DMS153 (cell line): ENCODE data around the gene PTPRD.
"Not testable (repeated sequence)": the region's sequence is repeated elsewhere in the genome, so short reads cannot be mapped to it uniquely, and the experiment has no call there.

ENCODE experiments used
- DNase-seq: peaks from one replicate; lab custom pipeline; 2025; lab: John Stamatoyannopoulos, UW

Gene PTPRD

DNA sequence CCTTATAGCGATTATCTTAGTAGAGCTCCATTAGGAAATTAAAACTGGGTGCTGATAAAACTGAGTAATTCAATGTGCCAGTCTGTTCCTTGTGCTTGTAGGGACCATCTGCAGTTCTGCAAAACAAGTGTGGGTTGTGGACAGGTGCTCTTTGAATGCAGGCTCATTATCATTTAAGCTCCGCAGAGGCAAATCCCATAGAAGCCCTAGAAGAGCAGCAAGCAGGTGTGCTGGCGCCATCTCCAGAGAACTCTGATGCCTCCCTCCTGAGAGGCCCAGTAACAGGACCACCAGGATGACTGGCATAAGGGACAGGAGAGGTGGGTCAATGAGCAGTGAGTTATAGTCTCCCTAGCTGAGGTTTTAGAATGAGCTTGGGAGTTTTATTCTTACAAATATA is 1470.8 kb downstream of the PTPRD start:
- peak; percentile 71 for DNase-seq

DNA sequence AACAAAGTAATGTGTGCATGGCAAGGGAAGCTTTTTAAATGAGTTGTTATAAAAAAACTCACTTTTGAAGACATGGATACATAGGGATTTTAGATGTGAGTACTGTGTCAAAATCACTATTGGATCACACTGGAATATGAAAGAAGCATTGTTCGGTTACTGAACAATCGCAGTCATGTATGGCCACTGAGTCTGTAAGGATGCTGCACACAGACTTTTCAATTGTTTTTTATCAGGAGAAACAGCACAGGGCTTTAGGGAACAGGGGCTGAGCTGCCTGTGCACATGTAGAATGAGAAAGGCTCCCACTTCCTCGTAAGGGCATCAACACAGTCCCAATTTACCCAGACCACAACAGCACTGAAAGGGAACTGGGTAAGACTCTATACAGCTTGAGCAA is 1479.3 kb downstream of the PTPRD start:
- DNase-seq, result no peak

DNA sequence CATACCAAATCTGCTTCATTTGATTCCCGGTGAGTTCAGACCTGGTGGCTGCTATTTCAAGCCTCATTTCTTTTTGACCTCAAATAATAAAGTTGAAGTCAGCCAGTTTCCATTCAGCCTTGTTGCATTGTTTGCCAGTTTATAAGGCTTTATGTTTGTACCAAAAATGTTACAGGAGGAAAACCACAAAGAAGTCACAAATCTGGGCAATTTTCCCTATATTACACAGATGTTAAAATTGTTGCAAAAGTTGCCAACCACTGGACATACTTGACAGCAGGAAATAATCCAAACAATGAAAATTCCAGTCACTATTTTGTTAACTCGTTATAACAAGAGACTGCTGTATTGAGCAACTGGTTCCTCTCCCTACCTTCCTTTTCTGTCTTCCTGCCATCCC is 1488.2 kb downstream of the PTPRD start:
- DNase-seq, result no peak

DNA sequence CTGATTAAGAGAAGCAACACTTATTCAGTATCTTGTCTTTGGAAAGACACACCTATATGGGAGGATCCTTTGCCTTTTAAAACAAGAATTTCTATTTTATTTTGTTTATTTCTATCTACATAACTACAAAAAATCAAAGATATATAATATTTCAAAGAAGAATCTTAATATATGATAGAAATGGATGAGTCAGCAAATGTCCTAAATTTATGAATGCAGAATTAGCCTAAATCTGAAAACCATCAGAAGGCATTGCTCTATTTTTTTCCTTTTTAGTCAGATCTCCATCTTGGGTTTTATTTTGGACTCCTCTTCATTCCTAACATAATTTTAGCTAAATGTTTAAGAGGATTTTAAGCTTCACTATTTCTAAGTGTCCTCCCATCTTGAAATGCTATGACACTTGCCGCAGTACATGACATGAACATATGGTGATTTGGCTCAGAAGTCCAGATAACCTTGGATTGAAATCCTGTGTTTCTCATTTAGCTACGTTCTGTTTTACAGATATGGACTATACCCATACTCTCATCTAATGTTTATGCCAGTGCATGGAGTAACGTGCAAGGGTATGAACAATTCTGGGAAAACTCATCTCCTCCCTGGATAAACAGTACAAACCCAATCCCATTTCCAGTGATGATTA is 1490.4 kb downstream of the PTPRD start:
- no peak for DNase-seq

DNA sequence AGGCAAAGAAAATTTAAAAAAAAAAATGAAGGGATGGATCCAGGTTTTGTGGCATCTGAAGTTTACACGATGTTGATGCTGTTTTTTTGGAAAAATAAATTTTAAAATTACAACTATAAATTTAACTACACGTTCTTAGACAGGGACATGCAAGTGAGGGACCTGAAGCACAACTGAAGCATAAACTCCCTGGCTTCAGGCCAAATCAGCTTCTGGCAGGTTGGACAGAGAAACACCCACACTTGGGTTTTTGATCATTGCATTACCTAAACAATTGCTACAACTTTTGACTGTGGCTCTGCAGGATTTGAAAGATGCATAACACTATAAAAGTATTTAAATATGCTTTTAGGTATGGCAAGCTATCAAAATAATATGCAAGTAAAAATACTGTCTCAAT is 1494.9 kb downstream of the PTPRD start:
- DNase-seq, result peak; percentile 18

DNA sequence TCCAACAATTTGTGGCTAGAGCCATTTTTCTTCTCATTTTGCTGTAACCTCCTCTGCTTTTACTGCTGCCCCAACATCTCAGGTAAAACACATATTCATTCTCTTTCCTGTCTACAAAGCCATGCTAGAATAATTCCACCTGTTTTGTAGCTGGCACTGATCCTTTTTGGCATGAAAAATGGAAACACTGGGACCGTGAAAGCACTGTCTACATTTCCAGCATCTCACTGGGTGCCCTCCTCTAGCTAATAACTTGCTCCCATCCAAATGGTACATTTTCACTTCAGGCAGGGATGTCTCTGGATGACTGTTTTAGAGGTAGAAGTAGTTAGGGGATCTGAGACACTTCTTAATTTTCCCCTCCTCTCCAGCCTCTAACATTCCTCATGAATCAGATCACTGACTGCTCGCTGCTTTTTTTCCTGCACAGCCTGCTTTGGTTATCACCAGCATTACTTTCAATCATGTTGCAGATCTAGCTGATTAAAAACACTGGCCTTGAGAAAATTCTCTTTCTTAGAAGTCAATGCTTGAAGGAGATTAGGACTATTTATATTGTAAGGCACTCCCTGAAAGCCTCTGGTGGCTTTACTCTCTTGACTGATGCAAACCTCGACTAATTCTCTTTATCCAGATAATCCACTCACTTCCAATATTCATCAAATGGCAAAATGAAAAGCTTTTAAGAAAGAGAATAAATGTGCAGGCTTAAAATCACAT is 1500.6 kb downstream of the PTPRD start:
- no peak for DNase-seq

DNA sequence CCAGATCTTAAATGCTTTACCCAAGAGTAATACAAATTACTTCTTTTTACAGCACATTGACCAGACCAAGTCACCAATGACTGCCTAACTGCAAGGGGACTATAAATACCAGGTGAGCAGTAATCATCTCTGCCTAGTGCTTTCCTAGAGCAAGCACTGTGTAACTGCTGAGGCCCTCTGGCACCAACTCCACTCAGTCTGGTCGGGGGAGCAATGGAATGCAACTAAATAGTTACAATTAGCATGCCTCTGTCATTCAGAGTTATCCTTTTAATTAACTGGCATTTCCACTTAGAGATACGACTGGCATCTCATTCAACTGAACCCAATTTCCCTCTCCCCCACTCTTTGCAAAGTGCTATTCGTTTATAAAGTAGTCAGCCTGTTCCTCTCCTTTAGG is 1504.2 kb downstream of the PTPRD start:
- no peak for DNase-seq

DNA sequence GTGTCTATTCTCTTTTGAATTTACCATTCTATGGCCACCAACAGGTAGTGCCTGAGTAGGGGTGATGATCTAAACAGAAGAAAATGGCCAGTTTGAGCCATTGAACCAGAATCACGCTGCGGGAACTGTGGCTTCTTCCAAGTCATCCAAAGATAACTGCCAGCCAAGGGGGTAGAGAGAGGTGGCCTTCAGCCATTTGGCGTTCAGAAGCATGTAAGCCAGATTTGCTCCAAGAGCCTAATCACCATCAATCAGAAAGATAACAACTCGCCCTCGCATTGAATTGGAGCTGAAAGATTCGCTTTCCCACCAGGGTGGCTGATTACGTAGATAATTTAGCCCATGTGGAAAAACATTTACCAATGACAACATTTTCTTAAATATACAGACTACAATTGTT is 1510.5 kb downstream of the PTPRD start:
- no peak for DNase-seq

DNA sequence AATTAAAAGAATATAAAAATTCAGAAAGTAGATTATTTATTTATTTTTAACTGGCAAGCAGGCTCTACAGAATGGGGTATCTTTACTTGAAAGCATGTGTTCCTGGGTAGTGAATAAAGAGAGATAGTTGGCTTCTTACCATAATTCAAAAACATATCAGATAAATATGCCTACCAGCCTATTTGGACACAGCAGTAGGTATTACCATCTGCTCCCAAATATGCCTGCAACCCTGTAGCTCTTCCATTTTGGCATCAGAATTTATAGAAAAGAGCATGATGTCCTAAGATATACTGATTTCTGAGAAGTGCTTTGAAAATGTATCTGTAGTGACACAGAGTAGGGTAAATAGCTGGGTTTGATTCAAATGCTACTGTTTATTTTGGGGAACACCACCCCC is 1512.7 kb downstream of the PTPRD start:
- no peak for DNase-seq

DNA sequence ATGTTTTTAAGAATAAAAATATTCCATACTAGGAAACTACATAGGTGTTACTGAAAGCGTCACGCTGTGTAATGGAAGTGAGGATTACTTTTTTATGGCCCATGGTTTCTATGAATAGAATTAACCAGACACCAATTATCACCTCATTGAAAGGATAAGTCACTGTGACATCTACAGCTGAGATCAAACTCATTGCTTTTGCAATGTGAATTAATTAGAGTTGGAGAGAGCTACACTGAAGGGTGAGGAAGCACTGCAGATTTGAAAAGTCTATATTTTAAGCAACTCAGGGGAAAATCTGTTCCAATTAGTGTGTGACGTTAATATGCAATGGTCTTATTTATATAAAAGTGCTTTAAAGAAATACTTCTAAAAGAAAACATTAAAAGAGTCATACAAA is 1513.2 kb downstream of the PTPRD start:
- no peak for DNase-seq

DNA sequence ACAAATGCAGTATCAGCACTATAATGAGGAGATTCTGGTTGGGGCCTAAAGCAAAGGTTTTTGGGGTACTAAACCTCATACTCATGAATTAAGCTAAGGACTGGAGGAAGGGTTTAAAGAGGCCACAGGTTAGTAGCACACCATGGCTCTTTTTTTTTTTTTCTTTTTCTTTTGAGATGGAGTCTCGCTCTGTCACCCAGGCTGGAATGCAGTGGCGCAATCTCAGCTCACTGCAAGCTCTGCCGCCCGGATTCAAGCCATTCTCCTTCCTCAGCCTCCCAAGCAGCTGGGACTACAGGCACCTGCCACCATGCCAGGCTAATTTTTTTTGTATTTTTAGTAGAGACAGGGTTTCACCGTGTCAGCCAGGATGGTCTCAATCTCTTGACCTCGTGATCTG is 1515.5 kb downstream of the PTPRD start:
- DNase-seq, result not testable (repeated sequence)

DNA sequence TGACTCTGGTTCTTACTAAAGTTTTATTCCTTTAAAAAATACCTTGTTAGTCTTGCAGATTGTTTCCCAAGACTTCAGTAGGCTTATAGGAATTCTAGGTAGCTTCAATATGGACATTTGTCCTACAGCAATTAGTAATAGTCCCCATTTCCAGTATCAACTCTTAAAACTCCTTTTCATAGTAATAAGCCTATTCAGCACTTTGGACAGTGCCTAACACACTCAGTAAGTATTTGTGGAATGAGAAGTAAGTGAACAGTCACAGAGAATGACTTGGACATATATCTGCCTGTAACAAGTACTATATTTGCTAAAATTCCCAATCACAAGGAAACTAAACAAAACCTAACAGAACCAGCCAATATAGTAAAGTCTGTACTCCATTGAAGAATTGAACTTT is 1521.4 kb downstream of the PTPRD start:
- no peak for DNase-seq

DNA sequence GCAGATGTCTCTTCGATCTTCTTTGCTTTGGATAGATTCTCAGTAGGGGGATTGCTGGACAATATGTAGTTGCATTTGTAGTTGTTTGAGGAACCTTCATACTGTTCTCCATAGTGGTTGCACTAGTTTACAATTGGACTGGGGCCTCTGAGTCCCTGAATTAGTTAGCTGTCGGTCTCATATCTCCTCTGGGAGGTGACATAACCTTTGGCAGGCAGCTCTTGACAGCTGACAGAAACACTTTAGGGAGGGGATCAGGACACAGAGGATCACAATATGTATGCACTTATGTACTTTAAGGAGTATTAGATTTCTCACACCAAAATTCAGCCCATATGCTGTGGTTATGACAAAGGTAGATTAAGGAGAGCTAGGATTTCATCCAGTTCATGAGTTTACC is 1533.3 kb downstream of the PTPRD start:
- DNase-seq, result no peak

DNA sequence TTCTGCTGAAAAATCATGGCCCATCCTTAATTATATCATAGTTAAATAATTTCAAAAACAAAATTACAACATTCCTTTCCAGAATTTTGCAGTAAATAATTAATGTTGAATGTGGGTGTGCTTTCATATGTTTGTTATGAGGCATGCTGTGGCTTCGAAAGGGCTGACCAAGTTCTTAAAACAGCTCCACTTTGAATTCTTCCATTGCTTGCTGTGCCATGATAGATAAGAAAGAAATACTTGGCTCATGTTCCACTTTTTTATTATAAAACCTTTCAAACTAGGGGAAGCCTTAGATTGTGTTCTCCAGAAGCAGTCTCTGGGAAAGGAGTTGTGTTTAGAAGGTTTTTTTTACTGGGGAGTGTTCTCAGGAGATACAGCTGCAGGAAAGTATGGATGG is 1534.5 kb downstream of the PTPRD start:
- DNase-seq, result no peak

DNA sequence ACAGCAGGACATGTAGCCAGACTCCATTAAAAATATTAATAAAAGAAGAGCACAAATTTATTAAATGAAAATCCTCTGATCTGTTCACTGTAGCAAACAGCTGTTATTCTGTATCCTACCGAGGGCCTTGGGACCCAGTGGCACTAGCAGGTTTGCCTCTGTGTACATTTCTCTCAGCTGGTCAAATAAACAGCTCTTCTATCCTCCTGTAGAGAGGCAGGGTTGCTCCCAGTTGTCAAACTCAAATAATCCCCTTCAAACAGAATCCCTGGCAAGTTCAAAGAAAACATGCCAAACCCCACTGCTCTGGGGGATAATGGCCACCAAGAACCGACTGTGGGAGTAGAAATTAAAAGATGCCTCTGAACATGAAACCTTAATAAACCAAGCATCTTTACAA is 1551.2 kb downstream of the PTPRD start:
- DNase-seq, result peak; percentile 84

DNA sequence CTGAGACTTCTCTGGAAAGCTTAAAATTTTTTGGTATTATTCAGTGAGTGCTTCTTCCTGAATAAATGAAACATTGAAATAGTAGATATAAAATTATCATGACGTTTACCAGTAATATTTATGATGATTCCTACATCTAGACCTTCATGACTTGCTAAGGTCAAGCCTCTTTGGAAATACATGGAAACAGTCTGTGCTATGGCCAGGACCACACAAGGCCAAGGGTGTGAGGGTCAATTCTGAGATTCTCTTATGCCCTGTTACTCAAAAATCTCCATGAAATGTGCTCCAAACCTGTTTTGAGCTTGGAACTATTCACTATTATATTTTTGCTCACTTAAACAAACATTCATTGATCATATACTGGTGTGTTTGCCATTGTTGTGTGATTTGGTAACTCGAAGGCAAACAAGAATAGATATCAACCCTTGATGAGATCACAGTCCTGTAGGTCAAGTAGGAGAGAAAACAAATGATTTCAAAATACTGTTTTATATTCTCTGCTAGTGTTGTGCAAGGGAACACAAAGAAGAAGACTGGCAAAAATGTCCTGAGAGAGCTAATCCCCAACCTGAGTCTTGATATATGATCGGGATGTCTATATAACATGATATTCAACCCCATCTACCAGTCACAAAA is 1558.3 kb downstream of the PTPRD start:
- peak; percentile 60 for DNase-seq

DNA sequence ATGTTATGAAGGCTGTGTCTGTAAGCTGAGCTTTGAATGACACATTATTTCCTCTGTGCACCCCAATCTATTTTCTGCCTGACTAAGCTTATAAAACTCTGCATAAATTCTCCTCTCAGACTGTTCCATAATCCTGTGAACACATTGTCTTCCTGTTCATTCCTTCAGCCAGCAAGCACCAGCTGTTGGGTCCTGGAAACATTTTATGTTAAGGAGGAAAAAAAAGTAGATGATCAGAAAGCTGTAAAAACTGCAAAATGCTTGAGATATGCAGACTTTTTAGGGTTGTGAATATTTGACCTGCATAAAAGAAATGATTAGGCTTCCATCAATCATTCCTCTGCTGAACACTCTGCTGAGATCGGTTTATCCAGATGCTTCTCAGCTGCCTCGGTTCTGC is 1567.2 kb downstream of the PTPRD start:
- DNase-seq, result no peak

DNA sequence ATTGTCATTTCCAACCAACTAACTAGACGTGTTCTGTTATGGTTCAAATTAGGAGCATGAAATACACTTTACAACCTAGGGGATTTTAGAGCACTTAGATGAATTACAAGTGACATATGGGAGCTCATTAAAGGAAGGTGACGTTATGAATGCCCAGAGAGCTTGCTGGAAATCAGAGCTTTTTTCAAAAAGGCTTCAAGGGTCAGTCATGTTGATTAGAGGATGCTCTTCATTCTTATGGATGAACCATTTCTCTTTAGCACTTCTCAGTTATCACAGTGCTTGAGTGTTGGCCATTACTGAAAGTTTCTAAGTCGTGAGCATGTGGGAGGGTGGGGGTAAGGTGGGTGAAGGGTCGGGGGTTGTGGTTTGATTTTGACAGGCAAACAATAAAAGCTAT is 1567.7 kb downstream of the PTPRD start:
- DNase-seq, result no peak

DNA sequence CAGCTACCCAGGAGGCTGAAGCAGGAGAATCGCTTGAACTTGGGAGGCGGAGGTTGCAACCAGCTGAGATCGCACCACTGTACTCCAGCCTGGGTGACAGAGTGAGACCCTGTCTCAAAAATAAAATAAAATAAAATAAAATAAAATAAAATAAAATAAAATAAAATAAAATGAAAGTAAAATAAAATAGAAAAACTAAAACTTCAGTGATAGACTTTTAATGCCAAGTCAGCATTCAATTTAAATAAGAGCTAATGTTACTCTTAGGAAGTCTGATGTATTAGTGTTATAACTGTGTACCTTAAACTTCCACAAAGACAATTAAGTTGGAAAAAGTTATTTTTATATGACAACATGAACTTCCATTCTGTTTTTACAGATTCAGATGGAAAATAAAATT is 1569.0 kb downstream of the PTPRD start:
- not testable (repeated sequence) for DNase-seq

DNA sequence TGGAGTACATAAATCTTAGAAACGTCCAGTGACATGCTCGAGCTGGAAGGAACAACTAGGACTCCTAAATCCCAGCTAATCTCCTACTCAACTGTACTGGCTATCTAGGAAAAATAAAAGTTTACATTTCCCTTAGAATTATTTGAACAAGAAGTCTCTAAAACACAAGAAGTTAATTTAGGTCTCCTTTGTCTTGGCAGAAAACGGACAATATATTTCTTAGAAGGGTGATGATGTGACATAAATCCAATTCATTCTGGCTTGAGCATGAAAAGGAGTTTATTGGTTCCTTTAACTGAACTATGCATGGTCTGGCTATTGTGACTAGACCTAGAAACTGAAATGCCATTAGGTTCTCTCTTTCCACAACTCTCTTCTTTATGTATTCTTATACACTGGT is 1571.0 kb downstream of the PTPRD start:
- no peak for DNase-seq

DNA sequence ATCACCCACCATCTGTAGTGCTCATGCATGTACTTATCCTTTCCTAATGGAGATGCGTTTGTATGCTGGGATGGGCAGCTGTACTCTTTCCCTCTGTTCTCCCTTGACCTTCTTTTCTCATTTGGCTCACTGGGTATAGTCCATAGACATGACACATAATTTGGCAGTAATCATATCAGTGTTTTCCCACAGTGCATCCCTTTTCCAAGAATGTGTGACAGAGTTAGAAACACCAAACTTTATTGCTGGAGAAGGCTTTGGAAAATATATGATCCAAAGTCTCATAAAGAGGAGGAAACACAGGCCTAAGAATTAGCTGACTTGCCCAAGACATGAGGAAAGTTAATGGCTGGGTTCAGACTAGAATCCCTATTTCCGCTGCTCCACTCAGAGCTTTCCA is 1579.8 kb downstream of the PTPRD start:
- no peak for DNase-seq

DNA sequence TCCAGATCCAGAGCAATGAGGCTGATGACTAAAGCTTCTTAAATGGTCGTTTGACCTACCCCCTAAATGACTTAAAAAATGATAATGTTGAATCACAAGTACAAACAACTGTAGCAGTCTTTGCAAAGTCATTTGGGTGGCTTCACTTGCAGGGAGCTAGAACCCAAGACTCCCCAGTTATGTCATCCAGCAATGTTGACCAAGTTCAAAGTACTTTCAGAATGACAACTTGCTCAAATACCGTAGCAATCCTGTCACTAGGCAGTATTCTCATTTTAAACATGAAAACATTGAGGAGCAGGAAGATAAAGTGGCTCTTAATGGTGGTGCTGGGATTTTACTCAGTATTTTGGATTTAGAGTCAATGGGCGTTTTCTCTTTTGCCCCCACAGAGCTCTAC is 1596.2 kb downstream of the PTPRD start:
- DNase-seq, result no peak

DNA sequence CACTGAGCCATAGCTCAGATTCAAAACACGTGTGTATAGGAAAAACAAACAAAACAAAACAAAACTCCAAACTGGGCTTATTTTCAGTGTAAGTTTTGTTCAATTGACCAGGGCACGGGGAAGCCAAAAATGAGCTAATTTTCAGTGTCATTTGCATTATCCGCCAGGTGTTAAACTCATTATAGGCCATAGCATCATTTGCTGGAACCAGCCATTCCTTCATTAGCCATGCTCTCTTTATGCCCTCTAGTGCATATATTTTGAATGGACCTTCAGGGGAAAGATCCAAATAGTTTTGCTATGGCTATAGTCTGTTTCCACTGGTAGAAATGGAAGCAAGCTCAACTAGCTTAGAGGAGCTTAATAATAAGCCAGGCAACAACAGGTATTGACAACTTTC is 1608.0 kb downstream of the PTPRD start:
- no peak for DNase-seq
